Measurements from ENCODE around the gene CAMK1D.

Gene CAMK1D

GRCh38 chr10:12590675-12591659 is 241.6 kb downstream of the CAMK1D start:
- Histone ChIP-seq H3K4me3 (ENCODE audit: low read depth, low read length) (no peak overlapping the region), H3K27ac (ENCODE audit: extremely low read depth, low read depth, low read length) (no peak overlapping the region), H3K9me3 (ENCODE audit: control insufficient read depth, insufficient read depth, low read depth, low read length) (no peaks in the 10 kb centered on the region), H3K36me3 (ENCODE audit: control insufficient read depth in 2 of 2, insufficient read depth in 1 of 2, low read length in 2 of 2) (no peaks in the 10 kb centered on the region), H3K4me1 (ENCODE audit: control insufficient read depth, insufficient read depth, low read length) (peaks cover 20% of the 10 kb centered on the region)
- ChIA-PET POLR2A (no interaction called here), CTCF (interaction anchor here (0.6 to 1.5 kb wide), 4 partner anchors 65 to 331 kb away, joined by 3 to 5 read pairs (median 4); no protein-coding TSS in a partner anchor)
- TF ChIP-seq ZNF514 (tag by site-specific recombination; IDR thresholded peaks at IDR 0.05) (no peak), OSR2 (tag by site-specific recombination; IDR thresholded peaks at IDR 0.05) (0 out of 2 replicates have a peak, but pooled peaks have one; percentile 12)

DNA sequence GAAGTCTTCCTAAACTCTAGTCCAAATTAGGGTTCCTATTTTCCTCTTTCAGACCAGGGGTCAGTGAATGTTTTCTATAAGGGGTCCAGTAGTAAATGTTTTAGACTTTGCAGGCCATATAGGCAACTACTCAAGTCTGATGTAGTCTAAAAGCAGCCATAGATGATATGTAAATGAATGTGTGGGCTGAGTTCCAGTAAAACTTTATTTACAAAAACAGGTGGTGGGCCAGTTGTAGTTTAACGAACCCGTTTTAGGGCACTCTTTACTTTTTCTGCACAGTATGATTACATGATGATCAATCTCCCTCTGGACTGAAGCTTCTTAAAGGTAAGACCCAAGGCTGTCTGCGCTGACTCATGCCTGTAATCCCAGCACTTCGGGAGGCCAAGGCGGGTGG is 243.6 kb downstream of the CAMK1D start:
- Histone ChIP-seq H3K9me3 (ENCODE audit: control insufficient read depth, insufficient read depth, low read depth, low read length) (no peaks in the 10 kb centered on the region), H3K27ac (ENCODE audit: extremely low read depth, low read depth, low read length) (no peak overlapping the region), H3K4me1 (ENCODE audit: control insufficient read depth, insufficient read depth, low read length) (peaks cover 5% of the 10 kb centered on the region; the same call in 1 of the 2 replicates), H3K4me3 (ENCODE audit: low read depth, low read length) (no peak overlapping the region), H3K36me3 (ENCODE audit: control insufficient read depth in 2 of 2, insufficient read depth in 1 of 2, low read length in 2 of 2) (no peaks in the 10 kb centered on the region)
- POLR2A ChIA-PET = no interaction called here
- TF ChIP-seq ZNF19 (tag by site-specific recombination; IDR thresholded peaks at IDR 0.05; ENCODE audit: low read depth) (no peak), ZNF426 (tag by site-specific recombination; IDR thresholded peaks at IDR 0.05) (no peak), ZNF707 (tag by site-specific recombination; IDR thresholded peaks at IDR 0.05) (no peak), ZNF473 (tag by site-specific recombination; IDR thresholded peaks at IDR 0.05) (no peak), ZNF274 (IDR thresholded peaks at IDR 0.05; ENCODE audit: low read length) (no peak), ZNF274 (tag by site-specific recombination; IDR thresholded peaks at IDR 0.05; ENCODE audit: borderline replicate concordance) (no peak), ZNF571 (tag by site-specific recombination; IDR thresholded peaks at IDR 0.05) (no peak), ZNF548 (tag by site-specific recombination; IDR thresholded peaks at IDR 0.05) (no peak), ZNF585B (tag by site-specific recombination; IDR thresholded peaks at IDR 0.05) (no peak), ZNF239 (tag by site-specific recombination; IDR thresholded peaks at IDR 0.05) (no peak), BCL11B (tag by site-specific recombination; IDR thresholded peaks at IDR 0.05; ENCODE audit: low read depth) (no peak)
- TF ChIP-seq, protein P1, sequence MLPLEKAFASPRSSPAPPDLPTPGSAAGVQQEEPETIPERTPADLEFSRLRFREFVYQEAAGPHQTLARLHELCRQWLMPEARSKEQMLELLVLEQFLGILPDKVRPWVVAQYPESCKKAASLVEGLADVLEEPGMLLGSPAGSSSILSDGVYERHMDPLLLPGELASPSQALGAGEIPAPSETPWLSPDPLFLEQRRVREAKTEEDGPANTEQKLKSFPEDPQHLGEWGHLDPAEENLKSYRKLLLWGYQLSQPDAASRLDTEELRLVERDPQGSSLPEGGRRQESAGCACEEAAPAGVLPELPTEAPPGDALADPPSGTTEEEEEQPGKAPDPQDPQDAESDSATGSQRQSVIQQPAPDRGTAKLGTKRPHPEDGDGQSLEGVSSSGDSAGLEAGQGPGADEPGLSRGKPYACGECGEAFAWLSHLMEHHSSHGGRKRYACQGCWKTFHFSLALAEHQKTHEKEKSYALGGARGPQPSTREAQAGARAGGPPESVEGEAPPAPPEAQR (tag by site-specific recombination; IDR thresholded peaks at IDR 0.05) = no peak
- TF ChIP-seq, protein P2, sequence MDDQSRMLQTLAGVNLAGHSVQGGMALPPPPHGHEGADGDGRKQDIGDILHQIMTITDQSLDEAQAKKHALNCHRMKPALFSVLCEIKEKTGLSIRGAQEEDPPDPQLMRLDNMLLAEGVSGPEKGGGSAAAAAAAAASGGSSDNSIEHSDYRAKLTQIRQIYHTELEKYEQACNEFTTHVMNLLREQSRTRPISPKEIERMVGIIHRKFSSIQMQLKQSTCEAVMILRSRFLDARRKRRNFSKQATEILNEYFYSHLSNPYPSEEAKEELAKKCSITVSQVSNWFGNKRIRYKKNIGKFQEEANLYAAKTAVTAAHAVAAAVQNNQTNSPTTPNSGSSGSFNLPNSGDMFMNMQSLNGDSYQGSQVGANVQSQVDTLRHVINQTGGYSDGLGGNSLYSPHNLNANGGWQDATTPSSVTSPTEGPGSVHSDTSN (CRISPR knock-in tag; IDR thresholded peaks at IDR 0.05) = no peak
- CTCF ChIA-PET = no interaction called here

DNA sequence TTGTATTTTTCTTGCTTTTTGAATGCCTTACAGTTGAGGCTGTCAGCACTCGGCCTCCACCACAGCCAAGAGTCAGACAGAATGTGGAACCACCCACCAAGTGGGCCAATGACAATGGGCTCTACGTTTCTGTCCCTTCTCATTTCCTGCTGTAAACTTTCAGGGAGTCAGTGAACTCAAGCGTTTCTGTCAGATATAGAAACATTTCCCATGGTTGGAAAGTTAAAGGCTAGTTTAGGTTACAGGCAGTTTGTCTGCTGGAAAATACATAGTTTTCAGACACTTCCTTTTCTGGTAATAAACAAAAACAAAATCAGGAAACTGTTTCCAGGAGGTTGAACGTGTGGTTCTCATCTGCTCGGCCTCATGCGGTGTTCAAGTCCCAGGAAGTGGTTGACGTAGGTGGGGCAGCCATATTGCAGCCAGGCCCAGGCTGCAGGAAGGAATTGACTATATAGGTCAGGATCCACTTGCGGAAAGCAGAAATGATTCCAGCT is 245.1 kb downstream of the CAMK1D start:
- TF ChIP-seq, protein P3, sequence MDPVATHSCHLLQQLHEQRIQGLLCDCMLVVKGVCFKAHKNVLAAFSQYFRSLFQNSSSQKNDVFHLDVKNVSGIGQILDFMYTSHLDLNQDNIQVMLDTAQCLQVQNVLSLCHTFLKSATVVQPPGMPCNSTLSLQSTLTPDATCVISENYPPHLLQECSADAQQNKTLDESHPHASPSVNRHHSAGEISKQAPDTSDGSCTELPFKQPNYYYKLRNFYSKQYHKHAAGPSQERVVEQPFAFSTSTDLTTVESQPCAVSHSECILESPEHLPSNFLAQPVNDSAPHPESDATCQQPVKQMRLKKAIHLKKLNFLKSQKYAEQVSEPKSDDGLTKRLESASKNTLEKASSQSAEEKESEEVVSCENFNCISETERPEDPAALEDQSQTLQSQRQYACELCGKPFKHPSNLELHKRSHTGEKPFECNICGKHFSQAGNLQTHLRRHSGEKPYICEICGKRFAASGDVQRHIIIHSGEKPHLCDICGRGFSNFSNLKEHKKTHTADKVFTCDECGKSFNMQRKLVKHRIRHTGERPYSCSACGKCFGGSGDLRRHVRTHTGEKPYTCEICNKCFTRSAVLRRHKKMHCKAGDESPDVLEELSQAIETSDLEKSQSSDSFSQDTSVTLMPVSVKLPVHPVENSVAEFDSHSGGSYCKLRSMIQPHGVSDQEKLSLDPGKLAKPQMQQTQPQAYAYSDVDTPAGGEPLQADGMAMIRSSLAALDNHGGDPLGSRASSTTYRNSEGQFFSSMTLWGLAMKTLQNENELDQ (tag by site-specific recombination; IDR thresholded peaks at IDR 0.05; ENCODE audit: low read depth) = no peak
- no peak for TF ChIP-seq OVOL3 (tag by site-specific recombination; IDR thresholded peaks at IDR 0.05)
- Histone ChIP-seq H3K27ac (ENCODE audit: extremely low read depth, low read depth, low read length) (no peak overlapping the region), H3K4me1 (ENCODE audit: control insufficient read depth, insufficient read depth, low read length) (0 out of 2 replicates have a peak, but pooled peaks cover 3% of the 10 kb centered on the region), H3K9me3 (ENCODE audit: control insufficient read depth, insufficient read depth, low read depth, low read length) (no peaks in the 10 kb centered on the region), H3K4me3 (ENCODE audit: low read depth, low read length) (no peak overlapping the region), H3K36me3 (ENCODE audit: control insufficient read depth in 2 of 2, insufficient read depth in 1 of 2, low read length in 2 of 2) (no peaks in the 10 kb centered on the region)
- ChIA-PET POLR2A (no interaction called here), CTCF (no interaction called here)

All from HEK293 (cell line).